ENCODE measurements around the gene APRT.

- no peak for TF ChIP-seq HDAC2 (IDR thresholded peaks at IDR 0.05; ENCODE audit: borderline replicate concordance in 1 of 2, low read depth in 2 of 2, low read length in 2 of 2)
- TF ChIP-seq YY1 (IDR thresholded peaks at IDR 0.05; ENCODE audit: low read depth, low read length) = no peak
- no peak for TF ChIP-seq NANOG (IDR thresholded peaks at IDR 0.05; ENCODE audit: insufficient read depth, low read depth, low read length, poor library complexity, severe bottlenecking)
- TF ChIP-seq CTCF (IDR thresholded peaks at IDR 0.05; ENCODE audit: control extremely low read depth in 1 of 3, insufficient read depth in 1 of 3, low read depth in 1 of 3, low read length in 3 of 3) = no peak
- TF ChIP-seq EZH2 (IDR thresholded peaks at IDR 0.05; ENCODE audit: low read depth, low read length, severe bottlenecking) = no peak
- TF ChIP-seq POLR2A (IDR thresholded peaks at IDR 0.05; ENCODE audit: control extremely low read depth in 1 of 2, low read depth in 2 of 2, low read length in 2 of 2) = no peak
- no peak for TF ChIP-seq CEBPB (IDR thresholded peaks at IDR 0.05; ENCODE audit: low read depth, low read length)
- TF ChIP-seq EGR1 (IDR thresholded peaks at IDR 0.05; ENCODE audit: borderline replicate concordance, low read depth, low read length) = no peak
- TF ChIP-seq USF2 (IDR thresholded peaks at IDR 0.05; ENCODE audit: low read length) = no peak
- TF ChIP-seq BACH1 (IDR thresholded peaks at IDR 0.05; ENCODE audit: low read length) = no peak
These were observed 44.8 kb downstream of the APRT start for GRCh38 chr16:88766975-88767374.

All from H1 (cell line).